Amygdala (tissue), 56 donors: ENCODE results near the gene ATP5PD.

ENCODE experiments used
- DNase-seq, 56 donors: peaks; one replicate each; lab custom pipeline; 2025; lab: John Stamatoyannopoulos, UW

The ATP5PD gene

GRCh38 chr17:75001915-75002843 lies 44.6 kb downstream of the ATP5PD start:
- DNase-seq, result no peak

DNA sequence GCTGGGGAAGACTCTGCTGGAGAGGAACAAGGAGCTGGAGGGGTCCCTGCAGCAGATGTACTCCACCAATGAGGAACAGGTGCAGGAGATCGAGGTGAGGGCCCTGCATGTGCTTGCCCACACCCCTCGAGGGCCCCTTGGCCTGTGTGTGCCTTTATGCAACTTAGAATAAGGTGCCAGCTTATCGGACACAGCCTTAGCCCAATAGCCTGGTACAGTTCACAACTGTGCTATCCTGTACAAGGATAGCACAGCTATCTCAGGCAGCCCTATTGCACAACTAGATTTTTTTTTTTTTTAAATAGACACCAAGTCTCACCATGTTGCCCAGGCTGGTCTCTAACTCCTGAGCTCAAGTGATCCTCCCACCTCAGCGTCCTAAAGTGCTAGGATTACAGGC lies 47.2 kb downstream of the ATP5PD start:
- DNase-seq, result no peak

- no peak for DNase-seq
Measured at GRCh38 chr17:74998783-74999182, 48.0 kb downstream of the ATP5PD start.

- DNase-seq, result no peak
Measured at GRCh38 chr17:74995847-74996246, 50.9 kb downstream of the ATP5PD start.

DNA sequence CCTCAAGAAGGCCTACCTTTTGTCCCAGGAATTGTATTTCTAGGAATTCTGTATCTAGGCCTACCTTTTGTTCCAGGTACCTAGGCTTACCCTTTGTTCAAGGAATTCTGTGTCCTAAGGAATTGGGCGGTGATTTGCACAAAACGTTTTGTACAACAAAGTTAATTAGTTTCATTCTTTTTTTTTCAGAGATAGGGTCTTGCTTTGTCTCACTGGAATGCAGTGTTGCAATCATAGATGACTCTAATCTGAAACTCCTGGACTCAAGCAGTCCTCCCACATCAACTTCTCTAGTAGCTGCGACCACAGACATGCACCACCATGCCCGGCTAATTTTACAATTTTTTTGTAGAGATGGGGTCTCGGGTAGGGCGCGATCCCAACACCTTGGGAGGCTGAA lies 52.3 kb downstream of the ATP5PD start:
- DNase-seq, result no peak

DNA sequence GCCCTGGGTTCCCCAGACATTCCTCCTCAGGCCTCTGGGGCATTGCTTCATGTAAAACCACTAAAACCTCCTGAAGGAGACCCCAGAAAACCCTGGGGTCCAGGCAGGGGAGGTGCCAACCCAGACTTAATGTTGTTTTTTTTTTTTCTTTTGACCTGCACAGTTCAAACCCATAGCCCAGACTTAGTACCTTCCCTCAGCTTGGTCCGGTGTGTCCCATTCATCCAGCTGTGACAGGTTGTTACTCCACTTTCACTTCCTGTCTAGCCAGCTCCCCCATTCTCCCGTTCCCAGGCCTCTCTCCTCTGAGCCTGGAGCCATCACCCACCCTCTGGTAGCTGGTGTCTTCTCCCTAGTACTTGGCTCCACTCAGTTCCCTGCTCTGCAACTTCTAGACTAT lies 54.5 kb downstream of the ATP5PD start:
- no peak for DNase-seq

DNA sequence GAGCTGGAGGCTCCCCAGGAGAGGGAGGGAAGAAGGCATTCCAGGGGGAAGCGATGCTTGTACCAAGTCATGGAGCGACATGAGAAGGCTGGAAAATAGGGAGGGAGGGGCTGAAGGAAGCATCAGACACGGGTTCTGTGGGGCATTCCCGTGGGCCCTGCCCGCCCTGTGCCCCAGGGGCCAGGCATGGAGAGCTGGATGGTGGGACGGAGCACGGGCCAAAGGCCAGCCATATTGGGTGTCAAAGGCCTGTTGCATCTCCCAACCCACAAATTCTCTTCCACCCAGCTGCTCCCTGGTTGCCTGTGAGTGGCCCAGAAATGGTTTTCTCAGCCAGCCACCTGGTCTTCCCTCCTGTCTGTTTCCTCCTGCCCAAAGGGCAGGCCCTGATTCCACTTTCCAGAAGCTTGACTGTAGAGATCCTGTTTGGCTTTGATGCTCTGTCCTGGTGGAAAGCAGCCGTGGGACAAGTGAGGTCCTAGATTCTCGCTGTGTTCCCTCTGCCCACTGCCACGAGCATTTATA lies 56.1 kb downstream of the ATP5PD start:
- no peak for DNase-seq
